HepG2 (cell line): ENCODE data around the gene ANKUB1. TPM values are rescaled to one million over a fixed set of nuclear protein-coding genes. Genes with fewer than 3 reads are reported as not detected.
A peak's percentile ranks its signal among the peaks of the same experiment; 100 is the strongest.

Experiments used
- AKNA ChIP-seq: sonication (generic); formaldehyde crosslinking; IDR thresholded peaks from 2 replicates; pipeline ENCODE4 v1.4.0; 2020; ENCODE audit warnings: missing genetic modification reagents, borderline replicate concordance
- GATAD1 ChIP-seq: IDR thresholded peaks from 2 replicates; pipeline ENCODE4 v1.6.1; 2016; ENCODE audit warnings: missing genetic modification reagents, missing compliant biosample characterization
- HMG20A ChIP-seq: IDR thresholded peaks from 2 replicates; pipeline ENCODE4 v1.6.1; 2016; ENCODE audit warnings: borderline replicate concordance
- KDM4B ChIP-seq: sonication (generic); formaldehyde crosslinking; IDR thresholded peaks from 2 replicates; pipeline ENCODE4 v1.4.0; 2020; ENCODE audit warnings: missing genetic modification reagents
- KMT2B ChIP-seq: IDR thresholded peaks from 2 replicates; pipeline ENCODE4 v1.6.1; 2016; ENCODE audit warnings: missing genetic modification reagents, missing compliant biosample characterization
- MYNN ChIP-seq: sonication (generic); formaldehyde crosslinking; IDR thresholded peaks from 2 replicates; pipeline ENCODE4 v1.4.0; 2020; ENCODE audit warnings: mild to moderate bottlenecking, low read depth, missing genetic modification reagents
- NFRKB ChIP-seq: fragments of 450-650 bp; IDR thresholded peaks from 2 replicates; pipeline ENCODE4 v1.6.1; 2017
- PHF20 ChIP-seq: sonication (generic); formaldehyde crosslinking; IDR thresholded peaks from 2 replicates; pipeline ENCODE4 v1.5.0; 2020; ENCODE audit warnings: mild to moderate bottlenecking, missing genetic modification reagents
- PHF21A ChIP-seq: sonication (generic); formaldehyde crosslinking; IDR thresholded peaks from 2 replicates; pipeline ENCODE4 v1.5.0; 2020; ENCODE audit warnings: mild to moderate bottlenecking, missing genetic modification reagents
- ZNF616 ChIP-seq: sonication (generic); formaldehyde crosslinking; IDR thresholded peaks from 2 replicates; pipeline ENCODE4 v1.5.0; 2020; ENCODE audit warnings: low read depth, mild to moderate bottlenecking, missing genetic modification reagents
- ZNF639 ChIP-seq: conservative IDR thresholded peaks from 2 replicates; pipeline ENCODE4 v1.6.1; 2018; ENCODE audit warnings: missing genetic modification reagents
- polyA plus RNA-seq, 8 experiments: library from polyadenylated mRNA; depleted of rRNA in 3 of 8; stranded (reverse) in 7 of 8; unstranded in 1 of 8; fragments of >200 nt; fragmentation: Illumina TruSeq in 4 of 8; extraction: Trizol in 4 of 8; gene quantifications; 2 replicates each; pipeline versions ENCODE4 v1.2.1 to v1.2.3, GENCODE V29; 2011 to 2016; ENCODE audit warnings: low read depth in 4 of 8, missing spikeins in 1 of 8, mixed read lengths in 1 of 8; ENCODE audit not compliant: insufficient read depth in 1 of 8
- total RNA-seq, 5 experiments: library from RNA; depleted of rRNA; stranded (reverse); fragments of >200 nt; fragmentation: Illumina TruSeq; extraction: Trizol; gene quantifications; 2 replicates each; pipeline ENCODE4 v1.2.3, GENCODE V29; 2016; ENCODE audit warnings: low read depth in 1 of 5
- TF ChIP-seq, protein P1 (sequence below): sonication (generic); formaldehyde crosslinking; IDR thresholded peaks from 2 replicates; pipeline ENCODE4 v1.4.0; 2020; ENCODE audit warnings: missing genetic modification reagents, borderline replicate concordance
- TF ChIP-seq, protein P2 (sequence below): sonication (generic); formaldehyde crosslinking; IDR thresholded peaks from 2 replicates; pipeline ENCODE4 v1.5.1; 2020; ENCODE audit warnings: mild to moderate bottlenecking, moderate library complexity, missing genetic modification reagents
- TF ChIP-seq, protein P3 (sequence below): IDR thresholded peaks from 2 replicates; pipeline ENCODE4 v1.6.1; 2016

The ANKUB1 gene
- total and polyA plus RNA-seq, 2 of the 13 experiments (the other 11 are each of a cell fraction or from before 2014, with no cell fraction given): not detected

DNA sequence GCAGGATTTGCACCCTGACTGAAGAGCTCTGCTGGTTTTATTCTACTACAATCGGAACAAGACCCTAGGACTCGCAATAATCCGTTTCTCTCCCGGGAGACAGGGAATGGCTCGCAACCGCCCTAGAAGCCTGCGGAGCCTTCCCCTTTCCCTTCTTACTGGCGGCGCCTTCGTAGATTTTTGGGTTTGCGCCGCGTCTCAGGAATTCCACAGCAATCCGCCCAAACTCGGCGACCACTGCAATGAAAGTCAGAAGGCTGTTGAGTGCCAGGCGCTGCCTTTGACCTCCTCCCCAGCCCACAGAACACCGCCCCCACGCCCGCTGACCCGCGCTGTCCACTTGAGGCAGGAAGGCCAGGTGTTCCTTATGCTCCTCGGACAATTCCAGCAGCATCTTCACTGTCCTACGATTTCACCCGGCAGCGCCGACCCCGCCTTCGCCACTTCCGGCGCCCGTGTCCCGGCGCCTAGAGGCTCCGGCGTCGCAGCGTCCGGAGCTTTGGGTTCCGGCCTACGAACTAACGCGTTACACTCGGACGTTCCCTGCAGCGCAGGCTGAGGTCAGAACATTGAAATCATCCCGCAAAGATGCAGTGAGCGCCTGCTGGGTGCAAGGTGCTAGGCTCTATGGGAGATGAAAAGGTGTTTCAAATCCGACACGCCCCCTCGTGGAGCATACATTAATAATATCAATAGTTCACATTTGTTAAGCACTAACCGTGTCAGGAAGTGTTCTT, 40.1 kb downstream of the ANKUB1 start, which contains the start of gene COMMD2 (continued):
- TF ChIP-seq NFRKB: no peak
- TF ChIP-seq, protein P1, sequence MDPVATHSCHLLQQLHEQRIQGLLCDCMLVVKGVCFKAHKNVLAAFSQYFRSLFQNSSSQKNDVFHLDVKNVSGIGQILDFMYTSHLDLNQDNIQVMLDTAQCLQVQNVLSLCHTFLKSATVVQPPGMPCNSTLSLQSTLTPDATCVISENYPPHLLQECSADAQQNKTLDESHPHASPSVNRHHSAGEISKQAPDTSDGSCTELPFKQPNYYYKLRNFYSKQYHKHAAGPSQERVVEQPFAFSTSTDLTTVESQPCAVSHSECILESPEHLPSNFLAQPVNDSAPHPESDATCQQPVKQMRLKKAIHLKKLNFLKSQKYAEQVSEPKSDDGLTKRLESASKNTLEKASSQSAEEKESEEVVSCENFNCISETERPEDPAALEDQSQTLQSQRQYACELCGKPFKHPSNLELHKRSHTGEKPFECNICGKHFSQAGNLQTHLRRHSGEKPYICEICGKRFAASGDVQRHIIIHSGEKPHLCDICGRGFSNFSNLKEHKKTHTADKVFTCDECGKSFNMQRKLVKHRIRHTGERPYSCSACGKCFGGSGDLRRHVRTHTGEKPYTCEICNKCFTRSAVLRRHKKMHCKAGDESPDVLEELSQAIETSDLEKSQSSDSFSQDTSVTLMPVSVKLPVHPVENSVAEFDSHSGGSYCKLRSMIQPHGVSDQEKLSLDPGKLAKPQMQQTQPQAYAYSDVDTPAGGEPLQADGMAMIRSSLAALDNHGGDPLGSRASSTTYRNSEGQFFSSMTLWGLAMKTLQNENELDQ (CRISPR knock-in tag): no peak
- peak; percentile 83; the same call in 1 of the 2 replicates for TF ChIP-seq MYNN (CRISPR knock-in tag)
- TF ChIP-seq, protein P2, sequence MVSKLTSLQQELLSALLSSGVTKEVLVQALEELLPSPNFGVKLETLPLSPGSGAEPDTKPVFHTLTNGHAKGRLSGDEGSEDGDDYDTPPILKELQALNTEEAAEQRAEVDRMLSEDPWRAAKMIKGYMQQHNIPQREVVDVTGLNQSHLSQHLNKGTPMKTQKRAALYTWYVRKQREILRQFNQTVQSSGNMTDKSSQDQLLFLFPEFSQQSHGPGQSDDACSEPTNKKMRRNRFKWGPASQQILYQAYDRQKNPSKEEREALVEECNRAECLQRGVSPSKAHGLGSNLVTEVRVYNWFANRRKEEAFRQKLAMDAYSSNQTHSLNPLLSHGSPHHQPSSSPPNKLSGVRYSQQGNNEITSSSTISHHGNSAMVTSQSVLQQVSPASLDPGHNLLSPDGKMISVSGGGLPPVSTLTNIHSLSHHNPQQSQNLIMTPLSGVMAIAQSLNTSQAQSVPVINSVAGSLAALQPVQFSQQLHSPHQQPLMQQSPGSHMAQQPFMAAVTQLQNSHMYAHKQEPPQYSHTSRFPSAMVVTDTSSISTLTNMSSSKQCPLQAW: peak; percentile 87; the same call in 1 of the 2 replicates
- TF ChIP-seq ZNF616: no peak
- no peak; the same call in 1 of the 2 replicates for TF ChIP-seq HMG20A (CRISPR knock-in tag)
- TF ChIP-seq AKNA (CRISPR knock-in tag): peak; percentile 74; the same call in 1 of the 2 replicates
- peak; percentile 99 for TF ChIP-seq GATAD1
- no peak for TF ChIP-seq ZNF639 (CRISPR knock-in tag)
- peak; percentile 97 for TF ChIP-seq PHF20 (CRISPR knock-in tag)
- TF ChIP-seq, protein P3, sequence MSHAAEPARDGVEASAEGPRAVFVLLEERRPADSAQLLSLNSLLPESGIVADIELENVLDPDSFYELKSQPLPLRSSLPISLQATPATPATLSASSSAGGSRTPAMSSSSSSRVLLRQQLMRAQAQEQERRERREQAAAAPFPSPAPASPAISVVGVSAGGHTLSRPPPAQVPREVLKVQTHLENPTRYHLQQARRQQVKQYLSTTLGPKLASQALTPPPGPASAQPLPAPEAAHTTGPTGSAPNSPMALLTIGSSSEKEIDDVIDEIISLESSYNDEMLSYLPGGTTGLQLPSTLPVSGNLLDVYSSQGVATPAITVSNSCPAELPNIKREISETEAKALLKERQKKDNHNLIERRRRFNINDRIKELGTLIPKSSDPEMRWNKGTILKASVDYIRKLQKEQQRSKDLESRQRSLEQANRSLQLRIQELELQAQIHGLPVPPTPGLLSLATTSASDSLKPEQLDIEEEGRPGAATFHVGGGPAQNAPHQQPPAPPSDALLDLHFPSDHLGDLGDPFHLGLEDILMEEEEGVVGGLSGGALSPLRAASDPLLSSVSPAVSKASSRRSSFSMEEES (CRISPR knock-in tag): 0 out of 2 replicates have a peak, but pooled peaks have one; percentile 41
- TF ChIP-seq KDM4B (CRISPR knock-in tag): peak; percentile 84; the same call in 1 of the 2 replicates
- peak; percentile 96 for TF ChIP-seq PHF21A (CRISPR knock-in tag)
- TF ChIP-seq KMT2B (CRISPR knock-in tag): peak; percentile 99
